ENCODE data around the gene FOXP2.

FOXP2 gene

DNA sequence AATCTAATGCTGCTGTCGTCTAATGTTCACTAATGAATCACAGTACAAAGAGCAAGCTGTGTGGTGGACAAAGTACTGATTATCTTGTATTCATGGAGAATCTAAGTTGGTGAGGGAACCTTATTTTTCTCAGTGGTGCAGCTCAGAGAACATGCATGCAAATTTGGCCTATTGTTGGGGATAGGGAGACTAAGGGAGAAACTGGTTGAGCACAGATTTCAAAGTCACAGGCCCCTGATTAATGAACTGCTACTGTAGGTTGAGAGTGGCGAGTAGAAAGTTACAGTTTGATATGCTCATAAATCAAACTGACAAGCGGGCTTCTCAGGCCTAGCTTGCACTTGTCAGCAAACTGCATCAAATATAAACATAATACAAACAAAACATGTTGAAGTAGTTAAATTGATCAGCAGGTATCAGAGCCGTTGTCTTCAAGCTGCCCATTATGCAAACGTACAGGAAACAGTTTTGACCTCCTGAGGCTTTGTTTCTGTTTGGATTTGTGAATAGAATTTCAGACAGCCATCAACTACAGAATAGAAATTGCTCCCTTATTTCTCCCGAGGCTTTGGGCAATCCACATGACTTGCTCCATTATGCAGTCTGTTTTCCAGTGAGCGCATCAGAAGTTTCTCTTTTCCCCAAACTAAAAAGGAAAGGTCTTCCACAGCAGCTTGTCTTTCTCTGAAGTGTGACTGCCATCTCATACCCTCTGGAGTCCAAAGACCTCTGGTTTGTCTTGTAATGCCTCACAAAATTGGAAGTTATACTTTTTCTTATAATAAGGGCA is 215.8 kb downstream of the FOXP2 start:
- Histone ChIP-seq H3K4me2 (ENCODE audit: insufficient read depth, low read length) (no peak overlapping the region), H3K27ac (ENCODE audit: low read length) (no peak overlapping the region), H3K79me2 (ENCODE audit: insufficient read depth, low read length) (no peaks in the 10 kb centered on the region), H3K27me3 (ENCODE audit: insufficient read depth, low read length, poor library complexity) (no peaks in the 10 kb centered on the region), H2AFZ (ENCODE audit: low read depth, low read length) (no peak overlapping the region), H3K36me3 (ENCODE audit: insufficient read depth, low read length) (no peaks in the 10 kb centered on the region), H3K9me3 (ENCODE audit: insufficient read depth, low read length, severe bottlenecking) (no peaks in the 10 kb centered on the region), H4K20me1 (ENCODE audit: insufficient read depth, low read length) (no peaks in the 10 kb centered on the region), H3K9ac (ENCODE audit: low read depth, low read length) (no peak overlapping the region), H3K4me3 (ENCODE audit: low read depth in 1 of 2, low read length in 2 of 2) (no peak overlapping the region), H3K4me1 (ENCODE audit: insufficient read depth, low read length) (no peaks in the 10 kb centered on the region)
- TF ChIP-seq, protein P1, sequence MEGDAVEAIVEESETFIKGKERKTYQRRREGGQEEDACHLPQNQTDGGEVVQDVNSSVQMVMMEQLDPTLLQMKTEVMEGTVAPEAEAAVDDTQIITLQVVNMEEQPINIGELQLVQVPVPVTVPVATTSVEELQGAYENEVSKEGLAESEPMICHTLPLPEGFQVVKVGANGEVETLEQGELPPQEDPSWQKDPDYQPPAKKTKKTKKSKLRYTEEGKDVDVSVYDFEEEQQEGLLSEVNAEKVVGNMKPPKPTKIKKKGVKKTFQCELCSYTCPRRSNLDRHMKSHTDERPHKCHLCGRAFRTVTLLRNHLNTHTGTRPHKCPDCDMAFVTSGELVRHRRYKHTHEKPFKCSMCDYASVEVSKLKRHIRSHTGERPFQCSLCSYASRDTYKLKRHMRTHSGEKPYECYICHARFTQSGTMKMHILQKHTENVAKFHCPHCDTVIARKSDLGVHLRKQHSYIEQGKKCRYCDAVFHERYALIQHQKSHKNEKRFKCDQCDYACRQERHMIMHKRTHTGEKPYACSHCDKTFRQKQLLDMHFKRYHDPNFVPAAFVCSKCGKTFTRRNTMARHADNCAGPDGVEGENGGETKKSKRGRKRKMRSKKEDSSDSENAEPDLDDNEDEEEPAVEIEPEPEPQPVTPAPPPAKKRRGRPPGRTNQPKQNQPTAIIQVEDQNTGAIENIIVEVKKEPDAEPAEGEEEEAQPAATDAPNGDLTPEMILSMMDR (IDR thresholded peaks at IDR 0.05; ENCODE audit: borderline replicate concordance, extremely low read depth, low read length, poor library complexity, severe bottlenecking), result no peak
- no peak for TF ChIP-seq EZH2 (IDR thresholded peaks at IDR 0.05; ENCODE audit: borderline replicate concordance, low read depth, low read length, severe bottlenecking)
- DNase-seq, result no peak
- no peak for ATAC-seq (ENCODE audit: insufficient read depth, low read depth)

DNA sequence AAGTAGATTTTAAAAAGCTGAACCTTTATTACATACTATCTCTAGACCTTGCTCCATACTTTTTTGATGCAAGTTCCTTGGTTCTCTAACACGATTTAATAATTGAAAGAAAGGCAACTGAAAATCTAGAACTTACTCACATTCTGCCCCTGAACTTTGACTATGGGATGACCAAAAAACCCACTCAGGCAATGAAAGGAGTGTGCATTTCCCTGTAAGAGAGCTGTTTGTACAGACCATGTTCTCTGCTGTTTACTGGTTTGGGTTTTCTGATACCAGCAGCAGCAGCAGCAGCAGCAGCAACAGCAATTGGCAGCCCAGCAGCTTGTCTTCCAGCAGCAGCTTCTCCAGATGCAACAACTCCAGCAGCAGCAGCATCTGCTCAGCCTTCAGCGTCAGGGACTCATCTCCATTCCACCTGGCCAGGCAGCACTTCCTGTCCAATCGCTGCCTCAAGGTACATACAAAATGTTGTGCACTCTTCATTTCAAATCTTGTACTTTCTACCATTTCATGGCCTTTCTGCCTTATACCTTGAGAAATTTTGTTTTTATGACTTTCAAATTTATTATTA is 216.7 kb downstream of the FOXP2 start:
- Histone ChIP-seq H3K4me3 (ENCODE audit: low read depth in 1 of 2, low read length in 2 of 2) (no peak overlapping the region), H3K79me2 (ENCODE audit: insufficient read depth, low read length) (no peaks in the 10 kb centered on the region), H3K9me3 (ENCODE audit: insufficient read depth, low read length, severe bottlenecking) (no peaks in the 10 kb centered on the region), H3K36me3 (ENCODE audit: insufficient read depth, low read length) (no peaks in the 10 kb centered on the region), H4K20me1 (ENCODE audit: insufficient read depth, low read length) (no peaks in the 10 kb centered on the region), H3K4me1 (ENCODE audit: insufficient read depth, low read length) (no peaks in the 10 kb centered on the region), H3K4me2 (ENCODE audit: insufficient read depth, low read length) (no peak overlapping the region), H3K27me3 (ENCODE audit: insufficient read depth, low read length, poor library complexity) (no peaks in the 10 kb centered on the region), H2AFZ (ENCODE audit: low read depth, low read length) (no peak overlapping the region), H3K27ac (ENCODE audit: low read length) (no peak overlapping the region), H3K9ac (ENCODE audit: low read depth, low read length) (no peak overlapping the region)
- no peak for TF ChIP-seq EZH2 (IDR thresholded peaks at IDR 0.05; ENCODE audit: borderline replicate concordance, low read depth, low read length, severe bottlenecking)
- TF ChIP-seq, protein P1 (IDR thresholded peaks at IDR 0.05; ENCODE audit: borderline replicate concordance, extremely low read depth, low read length, poor library complexity, severe bottlenecking), result no peak
- ATAC-seq (ENCODE audit: insufficient read depth, low read depth), result no peak
- DNase-seq, result no peak

DNA sequence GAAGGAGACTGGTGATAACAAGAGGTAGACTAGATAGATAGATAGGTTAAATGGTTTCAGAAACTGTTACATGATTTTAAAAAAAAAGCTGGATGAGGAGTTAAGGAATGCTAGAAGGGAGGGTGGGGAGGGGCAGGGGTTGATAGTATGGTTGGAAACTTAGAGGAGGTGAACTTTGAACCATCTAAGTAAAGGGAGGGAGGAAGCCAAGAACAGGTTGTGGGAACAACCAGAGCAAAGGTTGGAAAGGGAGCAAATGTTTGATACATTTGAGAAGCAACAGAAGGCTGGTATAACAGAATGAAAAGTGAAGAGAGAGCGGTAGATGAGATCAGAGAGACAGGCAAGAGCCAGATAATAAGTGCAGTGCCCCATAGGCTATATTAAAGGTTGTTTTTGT is 224.8 kb downstream of the FOXP2 start:
- DNase-seq, result no peak
- no peaks in the 10 kb centered on the region for H3K27me3 ChIP-seq (ENCODE audit: insufficient read depth, low read length, poor library complexity)
- no peaks in the 10 kb centered on the region for H3K79me2 ChIP-seq (ENCODE audit: insufficient read depth, low read length)
- TF ChIP-seq, protein P1 (IDR thresholded peaks at IDR 0.05; ENCODE audit: borderline replicate concordance, extremely low read depth, low read length, poor library complexity, severe bottlenecking), result no peak
- TF ChIP-seq EZH2 (IDR thresholded peaks at IDR 0.05; ENCODE audit: borderline replicate concordance, low read depth, low read length, severe bottlenecking), result no peak
- H2AFZ ChIP-seq (ENCODE audit: low read depth, low read length), result no peak overlapping the region
- ATAC-seq (ENCODE audit: insufficient read depth, low read depth), result no peak
- H4K20me1 ChIP-seq (ENCODE audit: insufficient read depth, low read length), result no peaks in the 10 kb centered on the region
- H3K9ac ChIP-seq (ENCODE audit: low read depth, low read length), result no peak overlapping the region
- H3K4me2 ChIP-seq (ENCODE audit: insufficient read depth, low read length), result no peak overlapping the region
- H3K9me3 ChIP-seq (ENCODE audit: insufficient read depth, low read length, severe bottlenecking), result no peaks in the 10 kb centered on the region
- no peak overlapping the region for H3K27ac ChIP-seq (ENCODE audit: low read length)
- no peaks in the 10 kb centered on the region for H3K4me1 ChIP-seq (ENCODE audit: insufficient read depth, low read length)
- H3K4me3 ChIP-seq (ENCODE audit: low read depth in 1 of 2, low read length in 2 of 2), result no peak overlapping the region
- no peaks in the 10 kb centered on the region for H3K36me3 ChIP-seq (ENCODE audit: insufficient read depth, low read length)
